Measurements from ENCODE around the gene ABLIM2. TPM values are rescaled to one million over a fixed set of nuclear protein-coding genes. Genes with fewer than 3 reads are reported as not detected.

The ABLIM2 gene
- total RNA-seq, 4 donors from 2014 or later, result 10.6 to 31.7 (median 20.3) TPM

GRCh38 chr4:8013976-8014726 is 144.5 kb downstream of the ABLIM2 start:
- no peak for DNase-seq (ENCODE audit: low spot score in 2 of 2)
- intact Hi-C loops (cut with DNase I; ENCODE audit: low total_unique reads), result no loop called here
- WGBS, 2 donors, result 72 to 77% methylated on average over 10 of the region's 10 CpGs
- TF ChIP-seq, protein P1, sequence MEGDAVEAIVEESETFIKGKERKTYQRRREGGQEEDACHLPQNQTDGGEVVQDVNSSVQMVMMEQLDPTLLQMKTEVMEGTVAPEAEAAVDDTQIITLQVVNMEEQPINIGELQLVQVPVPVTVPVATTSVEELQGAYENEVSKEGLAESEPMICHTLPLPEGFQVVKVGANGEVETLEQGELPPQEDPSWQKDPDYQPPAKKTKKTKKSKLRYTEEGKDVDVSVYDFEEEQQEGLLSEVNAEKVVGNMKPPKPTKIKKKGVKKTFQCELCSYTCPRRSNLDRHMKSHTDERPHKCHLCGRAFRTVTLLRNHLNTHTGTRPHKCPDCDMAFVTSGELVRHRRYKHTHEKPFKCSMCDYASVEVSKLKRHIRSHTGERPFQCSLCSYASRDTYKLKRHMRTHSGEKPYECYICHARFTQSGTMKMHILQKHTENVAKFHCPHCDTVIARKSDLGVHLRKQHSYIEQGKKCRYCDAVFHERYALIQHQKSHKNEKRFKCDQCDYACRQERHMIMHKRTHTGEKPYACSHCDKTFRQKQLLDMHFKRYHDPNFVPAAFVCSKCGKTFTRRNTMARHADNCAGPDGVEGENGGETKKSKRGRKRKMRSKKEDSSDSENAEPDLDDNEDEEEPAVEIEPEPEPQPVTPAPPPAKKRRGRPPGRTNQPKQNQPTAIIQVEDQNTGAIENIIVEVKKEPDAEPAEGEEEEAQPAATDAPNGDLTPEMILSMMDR (IDR thresholded peaks at IDR 0.05), result no peak
- TF ChIP-seq POLR2A (IDR thresholded peaks at IDR 0.05), result no peak
- no peak overlapping the region for H3K4me3 ChIP-seq (ENCODE audit: low read depth, poor library complexity, severe bottlenecking)

DNA sequence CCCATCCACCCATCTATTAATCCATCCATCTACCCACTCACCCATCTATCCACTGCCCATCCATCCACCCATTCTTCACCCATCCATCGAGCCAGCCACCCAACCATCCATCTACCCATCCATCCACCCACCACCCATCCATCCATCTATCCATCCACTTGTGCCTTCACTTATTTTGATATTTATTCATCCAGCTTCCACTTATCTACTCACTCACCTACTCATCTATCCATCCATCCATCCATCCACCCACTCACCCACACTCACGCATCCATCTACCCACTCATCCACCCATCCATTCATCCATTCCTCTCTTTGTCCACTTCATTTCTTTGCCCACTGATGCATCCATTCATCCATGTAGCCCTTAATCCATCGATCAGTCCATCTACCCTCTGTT is 146.1 kb downstream of the ABLIM2 start:
- WGBS, 2 donors, result 96 to 98% methylated on average over 3 of the region's 3 CpGs
- TF ChIP-seq POLR2A (IDR thresholded peaks at IDR 0.05), result no peak
- TF ChIP-seq, protein P1 (IDR thresholded peaks at IDR 0.05), result no peak
- intact Hi-C loops (cut with DNase I; ENCODE audit: low total_unique reads), result no loop called here
- no peak overlapping the region for H3K4me3 ChIP-seq (ENCODE audit: low read depth, poor library complexity, severe bottlenecking)
- DNase-seq (ENCODE audit: low spot score in 2 of 2), result no peak

DNA sequence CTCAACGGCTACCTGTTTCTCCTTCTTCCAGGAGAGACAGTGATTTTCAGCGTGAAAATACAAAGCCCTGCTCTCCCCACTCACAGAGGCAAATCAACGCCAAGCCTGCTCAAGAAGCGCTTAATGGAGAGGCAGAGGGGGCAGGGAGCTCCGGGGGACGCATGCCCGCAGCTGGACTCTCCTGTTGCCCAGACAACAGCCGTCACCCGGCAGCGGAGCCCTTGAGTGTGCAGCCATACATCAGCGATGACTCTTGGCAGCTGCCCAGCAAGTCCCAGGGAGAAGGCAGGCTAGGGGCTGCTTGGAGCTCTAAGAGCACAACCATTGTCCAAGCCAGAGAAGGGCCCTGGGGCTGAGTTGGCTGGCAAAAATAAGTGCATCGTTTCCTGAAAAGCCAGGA is 148.0 kb downstream of the ABLIM2 start:
- DNase-seq (ENCODE audit: low spot score in 2 of 2), result no peak
- intact Hi-C loops (cut with DNase I; ENCODE audit: low total_unique reads), result no loop called here
- no peak for TF ChIP-seq POLR2A (IDR thresholded peaks at IDR 0.05)
- TF ChIP-seq, protein P1 (IDR thresholded peaks at IDR 0.05), result no peak
- WGBS, 2 donors, result 31 to 53% methylated on average over 10 to 12 of the region's 12 CpGs
- H3K4me3 ChIP-seq (ENCODE audit: low read depth, poor library complexity, severe bottlenecking), result no peak overlapping the region

DNA sequence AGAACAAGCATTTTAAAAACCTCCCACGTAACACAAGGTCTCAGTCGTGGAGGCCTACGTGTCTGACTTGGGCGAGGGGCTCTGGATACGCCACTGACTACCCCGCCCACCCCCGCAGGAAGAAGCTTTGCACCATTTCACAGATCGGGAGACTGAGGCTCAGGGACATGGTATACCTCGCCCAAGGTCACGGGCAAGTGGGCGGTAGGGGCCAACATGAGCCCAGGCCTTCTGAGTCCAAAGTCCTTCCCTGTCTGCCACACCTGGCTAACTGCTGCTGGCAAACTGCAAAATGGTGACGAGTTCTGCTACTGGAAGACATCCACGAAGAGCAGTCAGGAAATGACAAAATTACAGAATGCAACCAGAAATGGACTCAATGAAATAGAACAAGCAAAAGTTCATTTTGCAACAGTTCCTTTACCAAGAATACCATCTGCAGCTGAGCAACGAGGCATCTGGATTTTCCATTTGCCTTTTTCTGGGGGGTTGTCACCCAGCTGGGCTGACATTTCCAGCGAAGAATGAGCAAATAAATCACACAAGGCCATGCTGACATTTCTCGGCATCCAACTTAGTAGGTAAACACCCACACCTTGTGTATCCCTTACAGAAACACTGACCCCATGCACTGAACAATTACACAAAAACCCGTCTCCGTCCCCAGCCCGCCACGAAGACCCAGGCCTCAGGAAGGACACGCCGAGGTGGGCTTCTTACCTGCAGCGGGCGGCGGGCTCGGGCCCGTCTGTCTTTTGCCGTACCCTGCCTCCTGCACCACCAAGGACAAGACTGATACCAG is 148.7 kb downstream of the ABLIM2 start:
- TF ChIP-seq POLR2A (IDR thresholded peaks at IDR 0.05), result no peak
- TF ChIP-seq, protein P1 (IDR thresholded peaks at IDR 0.05), result no peak
- no peak overlapping the region for H3K4me3 ChIP-seq (ENCODE audit: low read depth, poor library complexity, severe bottlenecking)
- intact Hi-C loops (cut with DNase I; ENCODE audit: low total_unique reads), result no loop called here
- no peak for DNase-seq (ENCODE audit: low spot score in 2 of 2)
- 88 to 91% methylated on average over 26 to 28 of the region's 28 CpGs for WGBS, 2 donors

DNA sequence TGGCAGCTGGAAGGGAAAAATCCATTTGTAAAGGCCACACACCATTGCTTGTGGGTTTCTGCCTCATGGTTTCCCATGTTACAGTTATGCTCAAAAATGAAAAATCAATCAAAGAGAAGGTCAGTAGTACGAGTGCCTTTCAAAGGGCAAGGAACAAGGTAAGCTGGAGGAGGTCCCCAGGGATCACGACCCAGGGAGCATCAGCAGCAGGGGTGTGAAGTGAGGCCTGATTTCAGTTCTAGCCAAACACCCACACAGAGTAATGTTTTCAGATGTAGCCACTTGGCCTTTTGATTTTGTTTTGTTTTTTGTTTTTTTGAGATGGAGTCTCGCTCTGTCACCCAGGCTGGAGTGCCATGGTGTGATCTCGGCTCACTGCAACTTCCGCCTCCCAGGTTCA is 149.5 kb downstream of the ABLIM2 start:
- no peak for TF ChIP-seq POLR2A (IDR thresholded peaks at IDR 0.05)
- TF ChIP-seq, protein P1 (IDR thresholded peaks at IDR 0.05), result no peak
- 92 to 95% methylated on average over 5 of the region's 5 CpGs for WGBS, 2 donors
- H3K4me3 ChIP-seq (ENCODE audit: low read depth, poor library complexity, severe bottlenecking), result no peak overlapping the region
- intact Hi-C loops (cut with DNase I; ENCODE audit: low total_unique reads), result no loop called here
- DNase-seq (ENCODE audit: low spot score in 2 of 2), result no peak

All from lower leg skin (tissue), 4 donors.